CD4-positive, alpha-beta T cell (primary cell): ENCODE data around the gene YKT6. TPM values are rescaled to one million over a fixed set of nuclear protein-coding genes. Genes with fewer than 3 reads are reported as not detected.
A peak's percentile ranks its signal among the peaks of the same experiment; 100 is the strongest.

ENCODE experiments used
- ATAC-seq: fragments of 200-7000 bp; cut with Tn5 transposase; one replicate; pipeline ENCODE4 v1.10.0; 2022; ENCODE audit warnings: mild to moderate bottlenecking; ENCODE audit not compliant: poor library complexity
- CTCF ChIA-PET: fragments of 350-600 bp; sonication (Branson Sonifier 250); formaldehyde crosslinking; loops from one replicate; lab custom pipeline; 2021; ENCODE audit warnings: antibody characterized with exemption, inconsistent platforms; lab: Charles Lee
- POLR2A ChIA-PET: fragments of 350-600 bp; sonication (Branson Sonifier 250); formaldehyde crosslinking; loops from one replicate; lab custom pipeline; 2021; ENCODE audit warnings: antibody characterized with exemption, inconsistent platforms; lab: Charles Lee
- DNase-seq, 14 experiments: peaks; one replicate each; pipeline ENCODE4 v3.0.0-alpha.2; 2013 to 2020; ENCODE audit warnings: mixed read lengths in 2 of 14
- H3K27ac ChIP-seq, 2 donors: one replicate each; pipeline versions ENCODE4 v1.5.1 to v1.7.0; 2013; ENCODE audit warnings: low read length in 2 of 2, low read depth in 1 of 2, mild to moderate bottlenecking in 1 of 2
- H3K27me3 ChIP-seq, 2 experiments: 1 replicate in 1 of 2; 2 replicates in 1 of 2; pipeline versions ENCODE4 v1.6.1 to v1.7.0; 2013; ENCODE audit warnings: low read length in 2 of 2, control low read depth in 1 of 2, mild to moderate bottlenecking in 1 of 2, moderate library complexity in 1 of 2; ENCODE audit not compliant: insufficient read depth in 2 of 2, control insufficient read depth in 1 of 2
- H3K36me3 ChIP-seq: one replicate; pipeline ENCODE4 v1.6.1; 2013; ENCODE audit warnings: low read length, control low read depth; ENCODE audit not compliant: insufficient read depth
- H3K4me1 ChIP-seq: one replicate; pipeline ENCODE4 v1.6.1; 2013; ENCODE audit warnings: low read length, control low read depth; ENCODE audit not compliant: insufficient read depth
- H3K4me3 ChIP-seq: one replicate; pipeline ENCODE4 v1.5.1; 2013; ENCODE audit warnings: mild to moderate bottlenecking, low read length, moderate library complexity
- H3K9me3 ChIP-seq, 2 experiments: 1 replicate in 1 of 2; 2 replicates in 1 of 2; pipeline versions ENCODE4 v1.6.1 to v1.7.0; 2013; ENCODE audit warnings: low read length in 2 of 2, mild to moderate bottlenecking in 2 of 2, control low read depth in 1 of 2, moderate library complexity in 1 of 2; ENCODE audit not compliant: control insufficient read depth in 1 of 2, insufficient read depth in 1 of 2
- H3K27ac Mint-ChIP-seq: one replicate; pipeline ENCODE4 v1.8.0; 2020; ENCODE audit warnings: mixed read lengths
- H3K27me3 Mint-ChIP-seq: one replicate; pipeline ENCODE4 v1.8.0; 2021; ENCODE audit warnings: mixed read lengths
- H3K36me3 Mint-ChIP-seq: one replicate; pipeline ENCODE4 v1.8.0; 2021; ENCODE audit warnings: low read depth, mixed read lengths
- H3K4me1 Mint-ChIP-seq: one replicate; pipeline ENCODE4 v1.8.0; 2021; ENCODE audit warnings: low read depth, mixed read lengths
- H3K4me3 Mint-ChIP-seq: one replicate; pipeline ENCODE4 v1.8.0; 2020; ENCODE audit warnings: mild to moderate bottlenecking, mixed read lengths
- H3K9me3 Mint-ChIP-seq: one replicate; pipeline ENCODE4 v1.8.0; 2020; ENCODE audit warnings: mixed read lengths
- intact Hi-C, 2 experiments: fragments of 100-400 bp; cut with DNase I in 1 of 2; cut with micrococcal nuclease in 1 of 2; formaldehyde crosslinking; loops; one replicate each; pipeline versions ENCODE4 v1.15.1 to v1.9.0; 2023 to 2025; cut with DNase I, micrococcal nuclease
- total RNA-seq, 174 experiments: library from RNA in 2 of 174; stranded (reverse) in 2 of 174; gene quantifications; one replicate each; pipeline ENCODE4 v1.2.3 and lab custom pipeline; 2021 to 2026
- TF ChIP-seq, protein P1 (sequence below): fragments of 200-600 bp; IDR thresholded peaks from one replicate; pipeline ENCODE4 v1.8.0; 2022; ENCODE audit warnings: antibody characterized with exemption, mild to moderate bottlenecking

The YKT6 gene
- total RNA-seq, 2 experiments from 2014 or later: 85.0 to 86.4 TPM

DNA sequence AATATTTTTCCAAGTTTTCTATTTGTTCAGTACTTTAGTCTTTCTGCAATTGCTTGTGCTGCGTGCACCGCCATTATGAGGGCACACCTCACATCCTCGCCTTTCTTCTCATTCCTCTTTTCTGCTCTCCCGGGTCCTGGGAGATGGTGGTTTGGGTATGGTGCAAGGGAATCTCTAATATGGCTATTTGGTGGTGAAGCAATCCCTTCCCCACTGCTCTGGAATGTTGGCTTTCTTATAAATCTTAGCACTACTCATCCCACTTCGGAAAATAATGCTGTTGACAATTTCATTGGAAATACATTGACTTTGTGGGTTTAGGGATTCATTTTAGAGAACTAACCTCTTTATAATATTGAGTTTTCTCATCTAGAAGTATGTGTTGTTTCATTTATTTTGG, 9.6 kb upstream of the YKT6 start:
- no peaks in the 10 kb centered on the region for H3K4me1 Mint-ChIP-seq

DNA sequence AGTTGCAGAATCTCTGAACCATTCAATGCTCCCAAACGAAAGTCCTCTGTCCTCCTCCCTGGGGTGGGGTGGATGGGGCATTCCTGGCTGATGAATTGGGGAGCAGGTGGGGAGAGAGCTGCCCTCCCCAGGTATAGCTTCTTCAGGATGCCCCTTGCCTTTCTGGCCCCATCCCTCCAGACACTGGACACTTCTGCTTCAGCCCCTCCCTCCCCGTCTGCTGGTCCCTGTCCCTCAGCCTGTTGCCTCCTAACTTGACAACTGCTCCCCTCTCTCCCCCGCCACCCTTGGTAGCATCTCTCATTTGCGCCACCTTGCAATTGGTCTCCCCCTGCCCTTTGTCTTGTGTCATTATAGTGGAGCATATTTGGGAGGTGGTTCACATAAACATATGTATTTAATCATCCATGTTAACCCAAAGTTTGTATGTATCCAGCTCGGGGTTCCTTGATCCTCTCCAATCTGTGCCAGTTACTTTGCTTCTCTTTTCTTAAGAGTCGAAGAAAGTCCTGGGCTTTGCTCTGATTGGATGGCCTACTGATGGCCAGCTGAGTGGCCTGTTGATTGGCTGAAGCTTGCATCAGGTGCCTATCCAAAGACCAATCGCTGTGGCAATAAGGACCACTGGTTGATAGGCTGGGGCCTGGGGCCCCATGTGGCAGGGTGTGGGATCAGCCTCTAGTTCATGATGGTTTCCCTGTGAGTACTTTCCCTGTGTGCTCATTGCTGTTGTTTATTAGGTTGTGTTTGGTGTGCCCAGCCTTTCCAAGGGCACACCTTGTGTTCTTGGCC, 7.6 kb upstream of the YKT6 start:
- Mint-ChIP-seq H3K36me3 (no peaks in the 10 kb centered on the region), H3K4me1 (peaks cover 4% of the 10 kb centered on the region), H3K27me3 (peaks cover 21% of the 10 kb centered on the region), H3K9me3 (no peaks in the 10 kb centered on the region), H3K4me3 (peak overlapping the region; percentile 22), H3K27ac (no peak overlapping the region)
- ATAC-seq (no peak), DNase-seq (peak in 1 of 14 experiments; percentile 16)
- Histone ChIP-seq H3K9me3 (no peaks in the 10 kb centered on the region), H3K36me3 (no peaks in the 10 kb centered on the region), H3K4me1 (no peaks in the 10 kb centered on the region), H3K27ac (no peak overlapping the region), H3K27me3 (peaks cover 0 to 7% of the 10 kb centered on the region in 2 experiments), H3K4me3 (no peak overlapping the region)
- ChIA-PET POLR2A (no interaction called here), CTCF (no interaction called here)
- TF ChIP-seq, protein P1, sequence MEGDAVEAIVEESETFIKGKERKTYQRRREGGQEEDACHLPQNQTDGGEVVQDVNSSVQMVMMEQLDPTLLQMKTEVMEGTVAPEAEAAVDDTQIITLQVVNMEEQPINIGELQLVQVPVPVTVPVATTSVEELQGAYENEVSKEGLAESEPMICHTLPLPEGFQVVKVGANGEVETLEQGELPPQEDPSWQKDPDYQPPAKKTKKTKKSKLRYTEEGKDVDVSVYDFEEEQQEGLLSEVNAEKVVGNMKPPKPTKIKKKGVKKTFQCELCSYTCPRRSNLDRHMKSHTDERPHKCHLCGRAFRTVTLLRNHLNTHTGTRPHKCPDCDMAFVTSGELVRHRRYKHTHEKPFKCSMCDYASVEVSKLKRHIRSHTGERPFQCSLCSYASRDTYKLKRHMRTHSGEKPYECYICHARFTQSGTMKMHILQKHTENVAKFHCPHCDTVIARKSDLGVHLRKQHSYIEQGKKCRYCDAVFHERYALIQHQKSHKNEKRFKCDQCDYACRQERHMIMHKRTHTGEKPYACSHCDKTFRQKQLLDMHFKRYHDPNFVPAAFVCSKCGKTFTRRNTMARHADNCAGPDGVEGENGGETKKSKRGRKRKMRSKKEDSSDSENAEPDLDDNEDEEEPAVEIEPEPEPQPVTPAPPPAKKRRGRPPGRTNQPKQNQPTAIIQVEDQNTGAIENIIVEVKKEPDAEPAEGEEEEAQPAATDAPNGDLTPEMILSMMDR: no peak
- intact Hi-C loops: no loop called here

More for the DNA sequence above, 9.6 kb upstream of the YKT6 start:
- H3K36me3 Mint-ChIP-seq: no peaks in the 10 kb centered on the region
- no peaks in the 10 kb centered on the region for H3K9me3 Mint-ChIP-seq
- H3K4me3 ChIP-seq: no peak overlapping the region
- peaks cover 10% of the 10 kb centered on the region for H3K27me3 Mint-ChIP-seq
- DNase-seq: peak in 1 of 14 experiments; percentile 0
- H3K4me3 Mint-ChIP-seq: no peak overlapping the region
- intact Hi-C loops: no loop called here
- TF ChIP-seq, protein P1: no peak
- POLR2A ChIA-PET: no interaction called here
- H3K27ac Mint-ChIP-seq: no peak overlapping the region
- H3K4me1 ChIP-seq: no peaks in the 10 kb centered on the region
- CTCF ChIA-PET: no interaction called here
- no peaks in the 10 kb centered on the region for H3K9me3 ChIP-seq
- no peaks in the 10 kb centered on the region for H3K36me3 ChIP-seq
- H3K27ac ChIP-seq: no peak overlapping the region
- H3K27me3 ChIP-seq: no peaks in the 10 kb centered on the region
- ATAC-seq: no peak

DNA sequence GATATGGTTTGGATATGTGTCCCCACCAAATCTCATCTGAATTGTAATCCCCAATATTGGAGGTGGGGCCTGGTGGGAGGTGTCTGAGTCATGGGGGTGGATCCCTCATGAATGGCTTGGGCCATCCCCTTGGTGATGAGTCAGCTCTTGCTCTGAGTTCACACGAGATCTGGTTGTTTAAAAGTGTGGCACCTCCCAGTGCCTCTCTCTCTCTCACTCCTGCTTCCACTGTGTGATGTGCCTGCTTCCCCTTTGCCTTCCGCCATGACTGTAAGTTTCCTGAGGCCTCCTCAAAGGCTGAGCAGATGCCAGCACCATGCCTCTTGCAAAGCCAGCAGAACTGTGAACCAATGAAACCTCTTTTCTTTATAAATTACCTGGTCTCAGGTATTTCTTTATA, 6.7 kb upstream of the YKT6 start:
- Mint-ChIP-seq H3K27me3 (peaks cover 21% of the 10 kb centered on the region), H3K36me3 (no peaks in the 10 kb centered on the region), H3K4me3 (no peak overlapping the region), H3K4me1 (peaks cover 4% of the 10 kb centered on the region), H3K9me3 (no peaks in the 10 kb centered on the region), H3K27ac (no peak overlapping the region)
- DNase-seq (peak in 1 of 14 experiments; percentile 17), ATAC-seq (no peak)
- intact Hi-C loops: no loop called here
- no peak overlapping the region for H3K4me3 ChIP-seq
- H3K36me3 ChIP-seq: no peaks in the 10 kb centered on the region
- no peaks in the 10 kb centered on the region for H3K4me1 ChIP-seq
- TF ChIP-seq, protein P1: no peak
- H3K9me3 ChIP-seq: no peaks in the 10 kb centered on the region
- POLR2A ChIA-PET: no interaction called here
- peaks cover 0 to 7% of the 10 kb centered on the region in 2 experiments for H3K27me3 ChIP-seq
- no peak overlapping the region for H3K27ac ChIP-seq
- CTCF ChIA-PET: no interaction called here
